D341Med (cell line): Measurements from ENCODE around the gene EFCAB5.
A peak's percentile ranks its signal among the peaks of the same experiment; 100 is the strongest.
"Not testable (repeated sequence)": the region's sequence is repeated elsewhere in the genome, so short reads cannot be mapped to it uniquely, and the experiment has no call there.

Experiments used
- DNase-seq: peaks from one replicate; pipeline ENCODE4 v3.0.0; 2012; ENCODE audit warnings: low spot score

The EFCAB5 gene

GRCh38 chr17:29935909-29936308 is 5.5 kb upstream of the EFCAB5 start:
- DNase-seq = not testable (repeated sequence)

- no peak for DNase-seq
Measured at GRCh38 chr17:29936724-29937123, 4.7 kb upstream of the EFCAB5 start.

GRCh38 chr17:29945281-29945680 is 3.8 kb downstream of the EFCAB5 start:
- no peak for DNase-seq

- no peak for DNase-seq
Measured at GRCh38 chr17:29948448-29949215, 7.2 kb downstream of the EFCAB5 start.

- no peak for DNase-seq
Measured at GRCh38 chr17:29949696-29950095, 8.3 kb downstream of the EFCAB5 start.

GRCh38 chr17:29954405-29954804 is 13.0 kb downstream of the EFCAB5 start:
- no peak for DNase-seq

GRCh38 chr17:29956225-29956624 is 14.8 kb downstream of the EFCAB5 start:
- DNase-seq = no peak

- DNase-seq = not testable (repeated sequence)
Measured at GRCh38 chr17:29957488-29957887, 16.1 kb downstream of the EFCAB5 start.

GRCh38 chr17:29958947-29959657 is 17.7 kb downstream of the EFCAB5 start:
- no peak for DNase-seq

- no peak for DNase-seq
Measured at GRCh38 chr17:29959658-29960337, 18.4 kb downstream of the EFCAB5 start.

GRCh38 chr17:29962656-29963055 is 21.2 kb downstream of the EFCAB5 start:
- no peak for DNase-seq

- DNase-seq = no peak
Measured at GRCh38 chr17:29968271-29968670, 26.8 kb downstream of the EFCAB5 start.

- DNase-seq = peak; percentile 33
Measured at GRCh38 chr17:29972277-29972676, 30.8 kb downstream of the EFCAB5 start.

GRCh38 chr17:29973005-29973404 is 31.6 kb downstream of the EFCAB5 start:
- DNase-seq = no peak

- DNase-seq = peak; percentile 30
Measured at GRCh38 chr17:29977836-29978235, 36.4 kb downstream of the EFCAB5 start.

GRCh38 chr17:29980261-29980660 is 38.8 kb downstream of the EFCAB5 start:
- DNase-seq = no peak

- DNase-seq = no peak
Measured at GRCh38 chr17:29982991-29983653, 41.7 kb downstream of the EFCAB5 start.

- no peak for DNase-seq
Measured at GRCh38 chr17:29996458-29996857, 55.0 kb downstream of the EFCAB5 start.

GRCh38 chr17:30000001-30000754 is 58.7 kb downstream of the EFCAB5 start:
- no peak for DNase-seq

- no peak for DNase-seq
Measured at GRCh38 chr17:30000755-30001257, 59.4 kb downstream of the EFCAB5 start.

GRCh38 chr17:30002088-30002487 is 60.7 kb downstream of the EFCAB5 start:
- no peak for DNase-seq
